H1 (cell line): ENCODE data around the gene ERMARD. TPM values are rescaled to one million over a fixed set of nuclear protein-coding genes. Genes with fewer than 3 reads are reported as not detected.

Source experiments
- CTBP2 ChIP-seq: IDR thresholded peaks from 2 replicates; pipeline ENCODE4 v1.7.0; 2011; ENCODE audit warnings: borderline replicate concordance, mild to moderate bottlenecking, moderate library complexity, mixed read lengths, low read length; ENCODE audit not compliant: insufficient read depth, insufficient read length
- EGR1 ChIP-seq: IDR thresholded peaks from 2 replicates; pipeline ENCODE4 v1.6.1; 2011; ENCODE audit warnings: low read depth, low read length, borderline replicate concordance
- KDM5A ChIP-seq: fragments of 200-600 bp; IDR thresholded peaks from 2 replicates; pipeline ENCODE4 v1.7.1; 2012; ENCODE audit warnings: mild to moderate bottlenecking, low read length, inconsistent platforms, mixed read lengths
- RBBP5 ChIP-seq: IDR thresholded peaks from 2 replicates; pipeline ENCODE4 v1.7.1; 2012; ENCODE audit warnings: low read depth, mild to moderate bottlenecking, inconsistent platforms, low read length, moderate library complexity, borderline replicate concordance
- ZNF274 ChIP-seq: IDR thresholded peaks from 2 replicates; pipeline ENCODE4 v1.7.0; 2012; ENCODE audit warnings: low read length, borderline replicate concordance; ENCODE audit errors: extremely low read depth
- polyA plus RNA-seq, 7 experiments: library from polyadenylated mRNA; depleted of rRNA in 3 of 7; stranded (reverse) in 5 of 7; unstranded in 2 of 7; fragments of >200 nt in 5 of 7; fragments of 200-250 nt in 2 of 7; gene quantifications; 1 replicate in 5 of 7; 2 replicates in 1 of 7; 4 replicates in 1 of 7; pipeline versions ENCODE4 v1.2.1 to v1.2.3, GENCODE V29; 2011 to 2013; ENCODE audit warnings: missing spikeins in 2 of 7, mixed read lengths in 2 of 7
- total RNA-seq: library from RNA; stranded (reverse); fragmentation: NEBNext Ultra II Directional; extraction: Animal tissue kit (Norgen Biotek cat#: 25700); gene quantifications from 2 replicates; pipeline ENCODE4 v1.2.1, GENCODE V29; 2021
- TF ChIP-seq, protein P1 (sequence below): fragments of 300-600 bp; sonication (generic); IDR thresholded peaks from 2 replicates; pipeline ENCODE4 v1.7.1; 2012; ENCODE audit warnings: low read length, moderate library complexity, mild to moderate bottlenecking, inconsistent platforms; ENCODE audit not compliant: insufficient replicate concordance
- TF ChIP-seq, protein P2 (sequence below), 3 experiments: IDR thresholded peaks; 1 replicate in 2 of 3; 2 replicates in 1 of 3; pipeline versions ENCODE4 v1.5.1 to v1.6.1; 2011; ENCODE audit warnings: low read length in 3 of 3, mild to moderate bottlenecking in 3 of 3, inconsistent platforms in 2 of 3, low read depth in 1 of 3, moderate library complexity in 1 of 3; ENCODE audit not compliant: insufficient read depth in 1 of 3; ENCODE audit errors: control extremely low read depth in 1 of 3

ERMARD gene
- total and polyA plus RNA-seq, 2 of the 8 experiments (the other 6 are each of a cell fraction or from before 2014, with no cell fraction given), result 12.2 to 25.6 TPM

DNA sequence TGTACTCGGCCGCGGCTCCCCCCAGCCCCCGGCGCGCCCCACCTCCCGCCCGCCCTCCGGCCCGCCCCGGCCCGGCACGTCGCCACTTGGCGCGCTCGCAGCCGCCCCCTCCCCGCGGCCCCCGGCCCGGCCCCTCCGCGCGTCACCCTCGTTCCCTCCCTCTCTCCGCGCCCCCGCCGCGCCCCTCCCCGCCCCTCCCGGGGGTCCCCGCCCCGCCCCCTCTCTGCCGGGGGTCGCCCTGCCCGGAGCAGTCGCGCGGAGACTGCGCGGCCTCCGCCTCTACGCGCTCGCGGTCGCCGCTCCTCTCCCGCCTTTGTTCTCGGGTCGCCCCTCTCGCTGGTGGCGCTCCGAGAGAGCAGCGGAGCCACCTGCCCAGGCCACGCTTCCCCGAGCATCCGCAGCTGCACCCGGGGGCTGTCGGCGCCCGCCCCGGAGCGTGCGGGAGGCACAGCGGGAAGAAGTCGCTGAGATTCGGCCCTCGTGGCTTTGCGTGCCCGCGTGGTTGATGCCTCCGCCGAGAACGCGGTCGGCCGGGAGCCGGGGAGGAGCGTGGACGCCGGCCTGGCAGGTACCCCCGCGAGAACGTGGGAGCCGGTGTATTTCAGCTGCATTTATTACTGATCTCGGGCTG is 26.8 kb upstream of the ERMARD start, which contains the start of gene PHF10 (continued):
- TF ChIP-seq, protein P1, sequence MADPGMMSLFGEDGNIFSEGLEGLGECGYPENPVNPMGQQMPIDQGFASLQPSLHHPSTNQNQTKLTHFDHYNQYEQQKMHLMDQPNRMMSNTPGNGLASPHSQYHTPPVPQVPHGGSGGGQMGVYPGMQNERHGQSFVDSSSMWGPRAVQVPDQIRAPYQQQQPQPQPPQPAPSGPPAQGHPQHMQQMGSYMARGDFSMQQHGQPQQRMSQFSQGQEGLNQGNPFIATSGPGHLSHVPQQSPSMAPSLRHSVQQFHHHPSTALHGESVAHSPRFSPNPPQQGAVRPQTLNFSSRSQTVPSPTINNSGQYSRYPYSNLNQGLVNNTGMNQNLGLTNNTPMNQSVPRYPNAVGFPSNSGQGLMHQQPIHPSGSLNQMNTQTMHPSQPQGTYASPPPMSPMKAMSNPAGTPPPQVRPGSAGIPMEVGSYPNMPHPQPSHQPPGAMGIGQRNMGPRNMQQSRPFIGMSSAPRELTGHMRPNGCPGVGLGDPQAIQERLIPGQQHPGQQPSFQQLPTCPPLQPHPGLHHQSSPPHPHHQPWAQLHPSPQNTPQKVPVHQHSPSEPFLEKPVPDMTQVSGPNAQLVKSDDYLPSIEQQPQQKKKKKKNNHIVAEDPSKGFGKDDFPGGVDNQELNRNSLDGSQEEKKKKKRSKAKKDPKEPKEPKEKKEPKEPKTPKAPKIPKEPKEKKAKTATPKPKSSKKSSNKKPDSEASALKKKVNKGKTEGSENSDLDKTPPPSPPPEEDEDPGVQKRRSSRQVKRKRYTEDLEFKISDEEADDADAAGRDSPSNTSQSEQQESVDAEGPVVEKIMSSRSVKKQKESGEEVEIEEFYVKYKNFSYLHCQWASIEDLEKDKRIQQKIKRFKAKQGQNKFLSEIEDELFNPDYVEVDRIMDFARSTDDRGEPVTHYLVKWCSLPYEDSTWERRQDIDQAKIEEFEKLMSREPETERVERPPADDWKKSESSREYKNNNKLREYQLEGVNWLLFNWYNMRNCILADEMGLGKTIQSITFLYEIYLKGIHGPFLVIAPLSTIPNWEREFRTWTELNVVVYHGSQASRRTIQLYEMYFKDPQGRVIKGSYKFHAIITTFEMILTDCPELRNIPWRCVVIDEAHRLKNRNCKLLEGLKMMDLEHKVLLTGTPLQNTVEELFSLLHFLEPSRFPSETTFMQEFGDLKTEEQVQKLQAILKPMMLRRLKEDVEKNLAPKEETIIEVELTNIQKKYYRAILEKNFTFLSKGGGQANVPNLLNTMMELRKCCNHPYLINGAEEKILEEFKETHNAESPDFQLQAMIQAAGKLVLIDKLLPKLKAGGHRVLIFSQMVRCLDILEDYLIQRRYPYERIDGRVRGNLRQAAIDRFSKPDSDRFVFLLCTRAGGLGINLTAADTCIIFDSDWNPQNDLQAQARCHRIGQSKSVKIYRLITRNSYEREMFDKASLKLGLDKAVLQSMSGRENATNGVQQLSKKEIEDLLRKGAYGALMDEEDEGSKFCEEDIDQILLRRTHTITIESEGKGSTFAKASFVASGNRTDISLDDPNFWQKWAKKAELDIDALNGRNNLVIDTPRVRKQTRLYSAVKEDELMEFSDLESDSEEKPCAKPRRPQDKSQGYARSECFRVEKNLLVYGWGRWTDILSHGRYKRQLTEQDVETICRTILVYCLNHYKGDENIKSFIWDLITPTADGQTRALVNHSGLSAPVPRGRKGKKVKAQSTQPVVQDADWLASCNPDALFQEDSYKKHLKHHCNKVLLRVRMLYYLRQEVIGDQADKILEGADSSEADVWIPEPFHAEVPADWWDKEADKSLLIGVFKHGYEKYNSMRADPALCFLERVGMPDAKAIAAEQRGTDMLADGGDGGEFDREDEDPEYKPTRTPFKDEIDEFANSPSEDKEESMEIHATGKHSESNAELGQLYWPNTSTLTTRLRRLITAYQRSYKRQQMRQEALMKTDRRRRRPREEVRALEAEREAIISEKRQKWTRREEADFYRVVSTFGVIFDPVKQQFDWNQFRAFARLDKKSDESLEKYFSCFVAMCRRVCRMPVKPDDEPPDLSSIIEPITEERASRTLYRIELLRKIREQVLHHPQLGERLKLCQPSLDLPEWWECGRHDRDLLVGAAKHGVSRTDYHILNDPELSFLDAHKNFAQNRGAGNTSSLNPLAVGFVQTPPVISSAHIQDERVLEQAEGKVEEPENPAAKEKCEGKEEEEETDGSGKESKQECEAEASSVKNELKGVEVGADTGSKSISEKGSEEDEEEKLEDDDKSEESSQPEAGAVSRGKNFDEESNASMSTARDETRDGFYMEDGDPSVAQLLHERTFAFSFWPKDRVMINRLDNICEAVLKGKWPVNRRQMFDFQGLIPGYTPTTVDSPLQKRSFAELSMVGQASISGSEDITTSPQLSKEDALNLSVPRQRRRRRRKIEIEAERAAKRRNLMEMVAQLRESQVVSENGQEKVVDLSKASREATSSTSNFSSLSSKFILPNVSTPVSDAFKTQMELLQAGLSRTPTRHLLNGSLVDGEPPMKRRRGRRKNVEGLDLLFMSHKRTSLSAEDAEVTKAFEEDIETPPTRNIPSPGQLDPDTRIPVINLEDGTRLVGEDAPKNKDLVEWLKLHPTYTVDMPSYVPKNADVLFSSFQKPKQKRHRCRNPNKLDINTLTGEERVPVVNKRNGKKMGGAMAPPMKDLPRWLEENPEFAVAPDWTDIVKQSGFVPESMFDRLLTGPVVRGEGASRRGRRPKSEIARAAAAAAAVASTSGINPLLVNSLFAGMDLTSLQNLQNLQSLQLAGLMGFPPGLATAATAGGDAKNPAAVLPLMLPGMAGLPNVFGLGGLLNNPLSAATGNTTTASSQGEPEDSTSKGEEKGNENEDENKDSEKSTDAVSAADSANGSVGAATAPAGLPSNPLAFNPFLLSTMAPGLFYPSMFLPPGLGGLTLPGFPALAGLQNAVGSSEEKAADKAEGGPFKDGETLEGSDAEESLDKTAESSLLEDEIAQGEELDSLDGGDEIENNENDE, result no peak
- no peak for TF ChIP-seq CTBP2
- no peak for TF ChIP-seq EGR1
- no peak for TF ChIP-seq KDM5A
- TF ChIP-seq ZNF274, result no peak
- no peak; the same call in 1 of the 2 replicates for TF ChIP-seq RBBP5
- TF ChIP-seq, protein P2, sequence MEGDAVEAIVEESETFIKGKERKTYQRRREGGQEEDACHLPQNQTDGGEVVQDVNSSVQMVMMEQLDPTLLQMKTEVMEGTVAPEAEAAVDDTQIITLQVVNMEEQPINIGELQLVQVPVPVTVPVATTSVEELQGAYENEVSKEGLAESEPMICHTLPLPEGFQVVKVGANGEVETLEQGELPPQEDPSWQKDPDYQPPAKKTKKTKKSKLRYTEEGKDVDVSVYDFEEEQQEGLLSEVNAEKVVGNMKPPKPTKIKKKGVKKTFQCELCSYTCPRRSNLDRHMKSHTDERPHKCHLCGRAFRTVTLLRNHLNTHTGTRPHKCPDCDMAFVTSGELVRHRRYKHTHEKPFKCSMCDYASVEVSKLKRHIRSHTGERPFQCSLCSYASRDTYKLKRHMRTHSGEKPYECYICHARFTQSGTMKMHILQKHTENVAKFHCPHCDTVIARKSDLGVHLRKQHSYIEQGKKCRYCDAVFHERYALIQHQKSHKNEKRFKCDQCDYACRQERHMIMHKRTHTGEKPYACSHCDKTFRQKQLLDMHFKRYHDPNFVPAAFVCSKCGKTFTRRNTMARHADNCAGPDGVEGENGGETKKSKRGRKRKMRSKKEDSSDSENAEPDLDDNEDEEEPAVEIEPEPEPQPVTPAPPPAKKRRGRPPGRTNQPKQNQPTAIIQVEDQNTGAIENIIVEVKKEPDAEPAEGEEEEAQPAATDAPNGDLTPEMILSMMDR (IDR thresholded peaks at IDR 0.05; ENCODE audit: control extremely low read depth in 1 of 3, insufficient read depth in 1 of 3, low read depth in 1 of 3, low read length in 3 of 3), result no peak
